GM12878 (cell line): Measurements from ENCODE around the gene COQ4. TPM values are rescaled to one million over a fixed set of nuclear protein-coding genes. Genes with fewer than 3 reads are reported as not detected.

Experiments
- ATF7 ChIP-seq: fragments of 450-650 bp; IDR thresholded peaks from 2 replicates; pipeline ENCODE4 v1.6.1; 2016; ENCODE audit warnings: low read depth, mild to moderate bottlenecking
- BACH1 ChIP-seq: fragments of 450-650 bp; IDR thresholded peaks from 2 replicates; pipeline ENCODE4 v1.6.1; 2017; ENCODE audit warnings: mild to moderate bottlenecking, borderline replicate concordance
- CREB1 ChIP-seq: IDR thresholded peaks from 2 replicates; pipeline ENCODE4 v1.6.1; 2012; ENCODE audit warnings: low read depth, mild to moderate bottlenecking, inconsistent platforms
- DPF2 ChIP-seq: fragments of 450-650 bp; IDR thresholded peaks from 2 replicates; pipeline ENCODE4 v1.6.1; 2017; ENCODE audit warnings: mild to moderate bottlenecking
- EGR1 ChIP-seq, 2 experiments: IDR thresholded peaks; 1 replicate in 1 of 2; 2 replicates in 1 of 2; pipeline ENCODE4 v1.6.1; 2011 to 2012; ENCODE audit warnings: low read depth in 2 of 2, low read length in 2 of 2, borderline replicate concordance in 1 of 2, mild to moderate bottlenecking in 1 of 2, moderate library complexity in 1 of 2
- ETV6 ChIP-seq, 2 experiments: fragments of 450-650 bp in 1 of 2; IDR thresholded peaks in 1 of 2; conservative IDR thresholded peaks in 1 of 2; 2 replicates each; pipeline ENCODE4 v1.6.1; 2014; ENCODE audit warnings: antibody characterized with exemption in 1 of 2, borderline replicate concordance in 1 of 2, low read depth in 1 of 2, mild to moderate bottlenecking in 1 of 2, moderate library complexity in 1 of 2
- FOXK2 ChIP-seq: fragments of 450-650 bp; IDR thresholded peaks from 2 replicates; pipeline ENCODE4 v1.6.1; 2017; ENCODE audit warnings: mild to moderate bottlenecking, moderate library complexity
- HCFC1 ChIP-seq: fragments of 150-350 bp; IDR thresholded peaks from 2 replicates; pipeline ENCODE4 v1.6.1; 2014; ENCODE audit warnings: low read length
- IKZF1 ChIP-seq: fragments of 450-650 bp; conservative IDR thresholded peaks from 2 replicates; pipeline ENCODE4 v1.6.1; 2017; ENCODE audit warnings: antibody characterized with exemption, mild to moderate bottlenecking
- IRF4 ChIP-seq: IDR thresholded peaks from 2 replicates; pipeline ENCODE4 v1.6.1; 2011; ENCODE audit warnings: low read depth, low read length
- MTA2 ChIP-seq: fragments of 450-650 bp; IDR thresholded peaks from 2 replicates; pipeline ENCODE4 v1.6.1; 2016; ENCODE audit warnings: low read depth, mild to moderate bottlenecking, moderate library complexity
- MXI1 ChIP-seq: fragments of 150-350 bp; IDR thresholded peaks from 2 replicates; pipeline ENCODE4 v1.6.1; 2011; ENCODE audit warnings: low read depth, mild to moderate bottlenecking, inconsistent platforms, low read length, improper control_type of control experiment
- NR2C1 ChIP-seq: fragments of 450-650 bp; IDR thresholded peaks from 2 replicates; pipeline ENCODE4 v1.6.1; 2017; ENCODE audit warnings: antibody characterized with exemption, mild to moderate bottlenecking, moderate library complexity
- PML ChIP-seq: IDR thresholded peaks from 2 replicates; pipeline ENCODE4 v1.6.1; 2012; ENCODE audit warnings: low read length, inconsistent platforms
- POLR2AphosphoS2 ChIP-seq: IDR thresholded peaks from 2 replicates; pipeline ENCODE4 v1.6.1; 2011; ENCODE audit warnings: low read depth, mild to moderate bottlenecking, low read length, improper control_type of control experiment, moderate library complexity
- POLR2AphosphoS5 ChIP-seq: IDR thresholded peaks from 2 replicates; pipeline ENCODE4 v1.6.1; 2011; ENCODE audit warnings: mild to moderate bottlenecking, low read length, inconsistent platforms
- RBBP5 ChIP-seq: fragments of 200-600 bp; sonication (generic); conservative IDR thresholded peaks from 2 replicates; pipeline ENCODE4 v1.6.1; 2016
- RCOR1 ChIP-seq: conservative IDR thresholded peaks from 2 replicates; pipeline ENCODE4 v1.6.1; 2012; ENCODE audit warnings: low read depth, low read length, improper control_type of control experiment
- SIN3A ChIP-seq: IDR thresholded peaks from 2 replicates; pipeline ENCODE4 v1.6.1; 2012; ENCODE audit warnings: low read depth, low read length, improper control_type of control experiment
- STAT1 ChIP-seq: fragments of 450-650 bp; conservative IDR thresholded peaks from 2 replicates; pipeline ENCODE4 v1.6.1; 2014; ENCODE audit warnings: antibody characterized with exemption, mild to moderate bottlenecking
- TAF1 ChIP-seq: IDR thresholded peaks from 2 replicates; pipeline ENCODE4 v1.6.1; 2011; ENCODE audit warnings: mild to moderate bottlenecking, low read depth, low read length, borderline replicate concordance
- TCF12 ChIP-seq: IDR thresholded peaks from 2 replicates; pipeline ENCODE4 v1.6.1; 2011; ENCODE audit warnings: low read depth, mild to moderate bottlenecking, low read length
- polyA plus RNA-seq, 11 experiments: library from polyadenylated mRNA; depleted of rRNA in 4 of 11; unstranded in 6 of 11; stranded (reverse) in 5 of 11; fragments of >200 nt; fragmentation: Nextera tagmentation in 4 of 11; fragmentation: Illumina TruSeq in 1 of 11; extraction: Ambion mirVana in 4 of 11; extraction: Trizol in 1 of 11; gene quantifications; 1 replicate in 1 of 11; 2 replicates in 10 of 11; pipeline versions ENCODE4 v1.2.1 to v1.2.3, GENCODE V29; 2011 to 2016; ENCODE audit warnings: inconsistent platforms in 2 of 11, missing spikeins in 2 of 11, low read depth in 1 of 11
- total RNA-seq, 4 experiments: library from RNA; depleted of rRNA in 3 of 4; stranded (reverse); fragments of >200 nt in 3 of 4; fragmentation: Illumina TruSeq in 1 of 4; extraction: Trizol in 1 of 4; gene quantifications; 2 replicates each; pipeline versions ENCODE4 v1.2.1 to v1.2.3, GENCODE V29; 2013 to 2021
- TF ChIP-seq, protein P1 (sequence below): IDR thresholded peaks from 2 replicates; pipeline ENCODE4 v1.6.1; 2011; ENCODE audit warnings: borderline replicate concordance, low read depth, mild to moderate bottlenecking, moderate library complexity, low read length; ENCODE audit not compliant: insufficient read depth, poor library complexity, severe bottlenecking
- TF ChIP-seq, protein P2 (sequence below): IDR thresholded peaks from 2 replicates; pipeline ENCODE4 v1.6.1; 2012; ENCODE audit warnings: low read depth, low read length, improper control_type of control experiment
- TF ChIP-seq, protein P3 (sequence below): fragments of 450-650 bp; IDR thresholded peaks from 2 replicates; pipeline ENCODE4 v1.6.1; 2017; ENCODE audit warnings: mild to moderate bottlenecking, moderate library complexity

Gene COQ4
- total and polyA plus RNA-seq, 10 of the 15 experiments (the other 5 are each of a cell fraction or from before 2014, with no cell fraction given): 3.8 to 64.1 (median 38.6) TPM

DNA sequence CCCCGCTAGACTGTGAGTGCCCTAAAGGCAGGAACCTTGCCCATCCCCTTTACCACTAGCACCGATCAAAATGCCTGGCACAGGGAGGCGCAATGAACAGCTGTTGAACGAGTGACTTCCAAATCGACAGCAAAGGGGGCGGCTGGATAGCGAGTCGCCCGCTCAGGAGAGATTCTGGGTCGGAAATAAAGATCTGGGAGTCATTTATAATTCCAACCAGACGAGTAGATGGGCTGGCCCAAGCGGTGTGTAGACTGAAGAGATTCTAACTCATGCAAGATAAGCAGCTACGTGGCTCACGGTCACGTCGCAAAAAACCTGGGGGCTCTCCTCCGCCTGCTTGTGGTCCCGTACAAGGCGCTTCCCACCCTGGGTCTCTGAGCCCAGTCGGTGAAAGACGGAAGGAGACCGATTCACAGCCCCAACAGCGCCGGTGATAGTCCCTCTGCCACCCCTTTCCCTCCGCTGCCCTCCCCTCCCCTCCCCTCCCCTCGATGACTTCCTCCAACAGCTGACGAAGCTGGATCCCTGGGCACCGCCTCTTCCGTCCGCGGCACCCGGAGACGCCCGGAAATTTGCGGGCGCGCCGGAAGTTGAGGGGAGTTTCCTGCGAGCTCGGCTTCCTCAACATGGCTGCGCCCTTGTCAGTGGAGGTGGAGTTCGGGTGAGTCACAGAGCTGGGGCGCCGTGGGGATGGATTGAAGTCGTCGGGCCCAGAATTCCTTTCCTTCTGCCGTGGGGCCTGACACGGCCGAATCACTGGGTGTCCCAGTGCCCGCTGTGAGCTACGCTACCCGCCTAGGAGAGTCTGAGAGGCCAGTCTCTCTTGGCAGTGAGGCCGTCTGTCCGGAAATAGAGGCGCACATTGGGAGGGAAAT, 48.4 kb downstream of the COQ4 start, which contains the start of gene URM1 (continued):
- TF ChIP-seq RCOR1 (no peak), FOXK2 (peak; percentile 45; the same call in 1 of the 2 replicates), BACH1 (peak; percentile 79; the same call in 1 of the 2 replicates), RBBP5 (no peak), POLR2AphosphoS5 (peak; percentile 76), SIN3A (peak; percentile 46), STAT1 (no peak), IKZF1 (peak; percentile 83), NR2C1 (no peak), TCF12 (peak; percentile 35; the same call in 1 of the 2 replicates), ETV6 (conservative IDR thresholded peaks at IDR 0.05 in 1 of 2, IDR thresholded peaks at IDR 0.05 in 1 of 2; ENCODE audit: borderline replicate concordance in 1 of 2, low read depth in 1 of 2) (peak in 1 of 2 experiments; percentile 97; a peak in 2 of 4 replicates), DPF2 (peak; percentile 10; the same call in 1 of the 2 replicates), TAF1 (peak; percentile 81), PML (peak; percentile 63; the same call in 1 of the 2 replicates), CREB1 (peak; percentile 79; the same call in 1 of the 2 replicates), ATF7 (peak; percentile 72), MTA2 (0 out of 2 replicates have a peak, but pooled peaks have one; percentile 37), EGR1 (IDR thresholded peaks at IDR 0.05; ENCODE audit: borderline replicate concordance in 1 of 2, low read depth in 2 of 2, low read length in 2 of 2) (peak in 1 of 2 experiments; percentile 86; a peak in 2 of 3 replicates), HCFC1 (peak; percentile 70), IRF4 (no peak), MXI1 (peak; percentile 92), POLR2AphosphoS2 (peak; percentile 69; the same call in 1 of the 2 replicates)
- TF ChIP-seq, protein P1, sequence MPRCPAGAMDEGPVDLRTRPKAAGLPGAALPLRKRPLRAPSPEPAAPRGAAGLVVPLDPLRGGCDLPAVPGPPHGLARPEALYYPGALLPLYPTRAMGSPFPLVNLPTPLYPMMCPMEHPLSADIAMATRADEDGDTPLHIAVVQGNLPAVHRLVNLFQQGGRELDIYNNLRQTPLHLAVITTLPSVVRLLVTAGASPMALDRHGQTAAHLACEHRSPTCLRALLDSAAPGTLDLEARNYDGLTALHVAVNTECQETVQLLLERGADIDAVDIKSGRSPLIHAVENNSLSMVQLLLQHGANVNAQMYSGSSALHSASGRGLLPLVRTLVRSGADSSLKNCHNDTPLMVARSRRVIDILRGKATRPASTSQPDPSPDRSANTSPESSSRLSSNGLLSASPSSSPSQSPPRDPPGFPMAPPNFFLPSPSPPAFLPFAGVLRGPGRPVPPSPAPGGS: peak; percentile 22
- TF ChIP-seq, protein P2, sequence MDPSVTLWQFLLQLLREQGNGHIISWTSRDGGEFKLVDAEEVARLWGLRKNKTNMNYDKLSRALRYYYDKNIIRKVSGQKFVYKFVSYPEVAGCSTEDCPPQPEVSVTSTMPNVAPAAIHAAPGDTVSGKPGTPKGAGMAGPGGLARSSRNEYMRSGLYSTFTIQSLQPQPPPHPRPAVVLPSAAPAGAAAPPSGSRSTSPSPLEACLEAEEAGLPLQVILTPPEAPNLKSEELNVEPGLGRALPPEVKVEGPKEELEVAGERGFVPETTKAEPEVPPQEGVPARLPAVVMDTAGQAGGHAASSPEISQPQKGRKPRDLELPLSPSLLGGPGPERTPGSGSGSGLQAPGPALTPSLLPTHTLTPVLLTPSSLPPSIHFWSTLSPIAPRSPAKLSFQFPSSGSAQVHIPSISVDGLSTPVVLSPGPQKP: peak; percentile 77
- TF ChIP-seq, protein P3, sequence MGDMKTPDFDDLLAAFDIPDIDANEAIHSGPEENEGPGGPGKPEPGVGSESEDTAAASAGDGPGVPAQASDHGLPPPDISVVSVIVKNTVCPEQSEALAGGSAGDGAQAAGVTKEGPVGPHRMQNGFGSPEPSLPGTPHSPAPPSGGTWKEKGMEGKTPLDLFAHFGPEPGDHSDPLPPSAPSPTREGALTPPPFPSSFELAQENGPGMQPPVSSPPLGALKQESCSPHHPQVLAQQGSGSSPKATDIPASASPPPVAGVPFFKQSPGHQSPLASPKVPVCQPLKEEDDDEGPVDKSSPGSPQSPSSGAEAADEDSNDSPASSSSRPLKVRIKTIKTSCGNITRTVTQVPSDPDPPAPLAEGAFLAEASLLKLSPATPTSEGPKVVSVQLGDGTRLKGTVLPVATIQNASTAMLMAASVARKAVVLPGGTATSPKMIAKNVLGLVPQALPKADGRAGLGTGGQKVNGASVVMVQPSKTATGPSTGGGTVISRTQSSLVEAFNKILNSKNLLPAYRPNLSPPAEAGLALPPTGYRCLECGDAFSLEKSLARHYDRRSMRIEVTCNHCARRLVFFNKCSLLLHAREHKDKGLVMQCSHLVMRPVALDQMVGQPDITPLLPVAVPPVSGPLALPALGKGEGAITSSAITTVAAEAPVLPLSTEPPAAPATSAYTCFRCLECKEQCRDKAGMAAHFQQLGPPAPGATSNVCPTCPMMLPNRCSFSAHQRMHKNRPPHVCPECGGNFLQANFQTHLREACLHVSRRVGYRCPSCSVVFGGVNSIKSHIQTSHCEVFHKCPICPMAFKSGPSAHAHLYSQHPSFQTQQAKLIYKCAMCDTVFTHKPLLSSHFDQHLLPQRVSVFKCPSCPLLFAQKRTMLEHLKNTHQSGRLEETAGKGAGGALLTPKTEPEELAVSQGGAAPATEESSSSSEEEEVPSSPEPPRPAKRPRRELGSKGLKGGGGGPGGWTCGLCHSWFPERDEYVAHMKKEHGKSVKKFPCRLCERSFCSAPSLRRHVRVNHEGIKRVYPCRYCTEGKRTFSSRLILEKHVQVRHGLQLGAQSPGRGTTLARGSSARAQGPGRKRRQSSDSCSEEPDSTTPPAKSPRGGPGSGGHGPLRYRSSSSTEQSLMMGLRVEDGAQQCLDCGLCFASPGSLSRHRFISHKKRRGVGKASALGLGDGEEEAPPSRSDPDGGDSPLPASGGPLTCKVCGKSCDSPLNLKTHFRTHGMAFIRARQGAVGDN: 0 out of 2 replicates have a peak, but pooled peaks have one; percentile 40
